Body of pancreas (tissue), 4 donors: ENCODE measurements around the gene OMA1.

Experiments used
- POLR2A ChIP-seq, 3 donors: fragments of 450-650 bp; IDR thresholded peaks; one replicate each; pipeline ENCODE4 v1.6.1; 2016; ENCODE audit warnings: antibody characterized with exemption in 3 of 3, mild to moderate bottlenecking in 2 of 3
- TF ChIP-seq, protein P1 (sequence below), 7 experiments: fragments of 450-650 bp in 4 of 7; fragments of 200-600 bp in 3 of 7; sonication (generic) in 3 of 7; IDR thresholded peaks; one replicate each; pipeline ENCODE4 v1.5.1; 2016 to 2019; ENCODE audit warnings: antibody characterized with exemption in 7 of 7

GRCh38 chr1:58515794-58516401 is 30.6 kb downstream of the OMA1 start:
- TF ChIP-seq, protein P1, sequence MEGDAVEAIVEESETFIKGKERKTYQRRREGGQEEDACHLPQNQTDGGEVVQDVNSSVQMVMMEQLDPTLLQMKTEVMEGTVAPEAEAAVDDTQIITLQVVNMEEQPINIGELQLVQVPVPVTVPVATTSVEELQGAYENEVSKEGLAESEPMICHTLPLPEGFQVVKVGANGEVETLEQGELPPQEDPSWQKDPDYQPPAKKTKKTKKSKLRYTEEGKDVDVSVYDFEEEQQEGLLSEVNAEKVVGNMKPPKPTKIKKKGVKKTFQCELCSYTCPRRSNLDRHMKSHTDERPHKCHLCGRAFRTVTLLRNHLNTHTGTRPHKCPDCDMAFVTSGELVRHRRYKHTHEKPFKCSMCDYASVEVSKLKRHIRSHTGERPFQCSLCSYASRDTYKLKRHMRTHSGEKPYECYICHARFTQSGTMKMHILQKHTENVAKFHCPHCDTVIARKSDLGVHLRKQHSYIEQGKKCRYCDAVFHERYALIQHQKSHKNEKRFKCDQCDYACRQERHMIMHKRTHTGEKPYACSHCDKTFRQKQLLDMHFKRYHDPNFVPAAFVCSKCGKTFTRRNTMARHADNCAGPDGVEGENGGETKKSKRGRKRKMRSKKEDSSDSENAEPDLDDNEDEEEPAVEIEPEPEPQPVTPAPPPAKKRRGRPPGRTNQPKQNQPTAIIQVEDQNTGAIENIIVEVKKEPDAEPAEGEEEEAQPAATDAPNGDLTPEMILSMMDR (IDR thresholded peaks at IDR 0.05): peak; percentile 49 to 85 (median 74)
- TF ChIP-seq POLR2A (IDR thresholded peaks at IDR 0.05): no peak
